ENCODE results near the gene KRT80.

DNA sequence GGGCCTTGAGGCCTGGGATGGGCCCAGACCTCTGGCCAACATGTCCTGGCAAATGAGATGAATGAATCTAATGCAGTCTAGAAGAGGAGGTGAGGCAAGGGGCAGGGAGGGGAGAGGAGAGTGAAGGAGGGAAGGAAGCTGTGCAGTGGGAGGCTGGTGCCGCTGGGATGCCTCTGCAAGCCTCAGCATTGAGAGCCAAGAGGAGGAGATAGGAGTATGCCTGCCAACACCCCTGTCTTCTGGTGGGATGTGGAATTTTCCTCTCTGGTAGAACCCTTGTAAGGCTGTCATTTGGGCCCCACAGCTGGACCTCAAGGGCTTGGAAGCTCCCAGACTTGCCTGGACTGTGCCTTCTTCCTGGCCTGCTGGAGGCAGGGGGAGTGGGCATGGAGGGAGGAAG lies 21.9 kb downstream of the KRT80 start:
- TF ChIP-seq ESRRA (IDR thresholded peaks at IDR 0.05; ENCODE audit: borderline replicate concordance, low read length) = no peak
- TF ChIP-seq, protein P1, sequence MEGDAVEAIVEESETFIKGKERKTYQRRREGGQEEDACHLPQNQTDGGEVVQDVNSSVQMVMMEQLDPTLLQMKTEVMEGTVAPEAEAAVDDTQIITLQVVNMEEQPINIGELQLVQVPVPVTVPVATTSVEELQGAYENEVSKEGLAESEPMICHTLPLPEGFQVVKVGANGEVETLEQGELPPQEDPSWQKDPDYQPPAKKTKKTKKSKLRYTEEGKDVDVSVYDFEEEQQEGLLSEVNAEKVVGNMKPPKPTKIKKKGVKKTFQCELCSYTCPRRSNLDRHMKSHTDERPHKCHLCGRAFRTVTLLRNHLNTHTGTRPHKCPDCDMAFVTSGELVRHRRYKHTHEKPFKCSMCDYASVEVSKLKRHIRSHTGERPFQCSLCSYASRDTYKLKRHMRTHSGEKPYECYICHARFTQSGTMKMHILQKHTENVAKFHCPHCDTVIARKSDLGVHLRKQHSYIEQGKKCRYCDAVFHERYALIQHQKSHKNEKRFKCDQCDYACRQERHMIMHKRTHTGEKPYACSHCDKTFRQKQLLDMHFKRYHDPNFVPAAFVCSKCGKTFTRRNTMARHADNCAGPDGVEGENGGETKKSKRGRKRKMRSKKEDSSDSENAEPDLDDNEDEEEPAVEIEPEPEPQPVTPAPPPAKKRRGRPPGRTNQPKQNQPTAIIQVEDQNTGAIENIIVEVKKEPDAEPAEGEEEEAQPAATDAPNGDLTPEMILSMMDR (IDR thresholded peaks at IDR 0.05) = no peak
- TF ChIP-seq KDM1A (IDR thresholded peaks at IDR 0.05; ENCODE audit: low read depth) = no peak
